ENCODE data around the gene SIAH2. TPM values are rescaled to one million over a fixed set of nuclear protein-coding genes. Genes with fewer than 3 reads are reported as not detected.

Gene SIAH2
- total and polyA plus RNA-seq, 9 of the 15 experiments (the other 6 are each of a cell fraction or from before 2014, with no cell fraction given) = 4.8 to 39.0 (median 29.9) TPM

DNA sequence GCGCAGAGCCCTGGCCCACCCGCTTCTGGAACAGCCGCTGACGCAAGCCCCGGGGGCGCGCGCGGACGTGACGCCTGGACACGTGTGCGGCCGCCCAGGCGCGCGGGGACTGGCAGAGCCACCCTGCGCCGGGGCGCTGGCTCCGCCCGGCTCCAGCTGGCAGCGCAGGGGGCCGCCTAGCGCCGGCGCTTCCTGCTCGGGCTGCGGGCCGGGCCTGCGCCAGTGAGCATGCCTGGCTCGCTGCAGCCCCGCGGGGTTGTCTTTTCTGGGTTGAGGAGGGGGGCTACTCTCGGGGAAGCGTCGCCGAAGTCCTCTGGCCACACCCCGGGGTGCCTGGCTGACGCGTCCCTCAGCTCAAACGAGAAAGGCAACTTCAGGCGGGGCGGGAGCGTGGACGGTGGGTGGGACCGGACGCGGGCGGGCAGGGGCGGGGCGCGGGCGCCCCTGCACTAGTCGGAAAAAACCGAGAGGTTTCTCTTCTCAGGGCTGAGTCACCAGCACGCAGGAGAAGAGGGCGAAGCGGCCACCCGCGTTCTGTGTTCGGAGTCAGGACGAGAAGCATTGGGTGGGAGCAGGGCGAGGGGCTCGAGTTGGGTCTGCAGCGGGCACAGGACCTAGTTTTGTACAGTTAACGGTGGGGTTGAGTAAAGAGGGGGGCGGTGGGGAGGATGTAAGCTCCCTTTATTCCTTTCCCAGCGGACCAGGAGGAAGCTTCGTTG is at the start of gene SIAH2 (continued):
- TF ChIP-seq STAG1 (CRISPR knock-in tag; IDR thresholded peaks at IDR 0.05; ENCODE audit: borderline replicate concordance) = no peak
- TF ChIP-seq, protein P1, sequence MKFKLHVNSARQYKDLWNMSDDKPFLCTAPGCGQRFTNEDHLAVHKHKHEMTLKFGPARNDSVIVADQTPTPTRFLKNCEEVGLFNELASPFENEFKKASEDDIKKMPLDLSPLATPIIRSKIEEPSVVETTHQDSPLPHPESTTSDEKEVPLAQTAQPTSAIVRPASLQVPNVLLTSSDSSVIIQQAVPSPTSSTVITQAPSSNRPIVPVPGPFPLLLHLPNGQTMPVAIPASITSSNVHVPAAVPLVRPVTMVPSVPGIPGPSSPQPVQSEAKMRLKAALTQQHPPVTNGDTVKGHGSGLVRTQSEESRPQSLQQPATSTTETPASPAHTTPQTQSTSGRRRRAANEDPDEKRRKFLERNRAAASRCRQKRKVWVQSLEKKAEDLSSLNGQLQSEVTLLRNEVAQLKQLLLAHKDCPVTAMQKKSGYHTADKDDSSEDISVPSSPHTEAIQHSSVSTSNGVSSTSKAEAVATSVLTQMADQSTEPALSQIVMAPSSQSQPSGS (CRISPR knock-in tag; IDR thresholded peaks at IDR 0.05) = no peak
- TF ChIP-seq, protein P2, sequence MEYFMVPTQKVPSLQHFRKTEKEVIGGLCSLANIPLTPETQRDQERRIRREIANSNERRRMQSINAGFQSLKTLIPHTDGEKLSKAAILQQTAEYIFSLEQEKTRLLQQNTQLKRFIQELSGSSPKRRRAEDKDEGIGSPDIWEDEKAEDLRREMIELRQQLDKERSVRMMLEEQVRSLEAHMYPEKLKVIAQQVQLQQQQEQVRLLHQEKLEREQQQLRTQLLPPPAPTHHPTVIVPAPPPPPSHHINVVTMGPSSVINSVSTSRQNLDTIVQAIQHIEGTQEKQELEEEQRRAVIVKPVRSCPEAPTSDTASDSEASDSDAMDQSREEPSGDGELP (CRISPR knock-in tag; IDR thresholded peaks at IDR 0.05; ENCODE audit: borderline replicate concordance) = peak; percentile 71; the same call in 1 of the 2 replicates
- TF ChIP-seq, protein P3, sequence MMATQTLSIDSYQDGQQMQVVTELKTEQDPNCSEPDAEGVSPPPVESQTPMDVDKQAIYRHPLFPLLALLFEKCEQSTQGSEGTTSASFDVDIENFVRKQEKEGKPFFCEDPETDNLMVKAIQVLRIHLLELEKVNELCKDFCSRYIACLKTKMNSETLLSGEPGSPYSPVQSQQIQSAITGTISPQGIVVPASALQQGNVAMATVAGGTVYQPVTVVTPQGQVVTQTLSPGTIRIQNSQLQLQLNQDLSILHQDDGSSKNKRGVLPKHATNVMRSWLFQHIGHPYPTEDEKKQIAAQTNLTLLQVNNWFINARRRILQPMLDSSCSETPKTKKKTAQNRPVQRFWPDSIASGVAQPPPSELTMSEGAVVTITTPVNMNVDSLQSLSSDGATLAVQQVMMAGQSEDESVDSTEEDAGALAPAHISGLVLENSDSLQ (IDR thresholded peaks at IDR 0.05) = 0 out of 2 replicates have a peak, but pooled peaks have one; percentile 16
- TF ChIP-seq, protein P4, sequence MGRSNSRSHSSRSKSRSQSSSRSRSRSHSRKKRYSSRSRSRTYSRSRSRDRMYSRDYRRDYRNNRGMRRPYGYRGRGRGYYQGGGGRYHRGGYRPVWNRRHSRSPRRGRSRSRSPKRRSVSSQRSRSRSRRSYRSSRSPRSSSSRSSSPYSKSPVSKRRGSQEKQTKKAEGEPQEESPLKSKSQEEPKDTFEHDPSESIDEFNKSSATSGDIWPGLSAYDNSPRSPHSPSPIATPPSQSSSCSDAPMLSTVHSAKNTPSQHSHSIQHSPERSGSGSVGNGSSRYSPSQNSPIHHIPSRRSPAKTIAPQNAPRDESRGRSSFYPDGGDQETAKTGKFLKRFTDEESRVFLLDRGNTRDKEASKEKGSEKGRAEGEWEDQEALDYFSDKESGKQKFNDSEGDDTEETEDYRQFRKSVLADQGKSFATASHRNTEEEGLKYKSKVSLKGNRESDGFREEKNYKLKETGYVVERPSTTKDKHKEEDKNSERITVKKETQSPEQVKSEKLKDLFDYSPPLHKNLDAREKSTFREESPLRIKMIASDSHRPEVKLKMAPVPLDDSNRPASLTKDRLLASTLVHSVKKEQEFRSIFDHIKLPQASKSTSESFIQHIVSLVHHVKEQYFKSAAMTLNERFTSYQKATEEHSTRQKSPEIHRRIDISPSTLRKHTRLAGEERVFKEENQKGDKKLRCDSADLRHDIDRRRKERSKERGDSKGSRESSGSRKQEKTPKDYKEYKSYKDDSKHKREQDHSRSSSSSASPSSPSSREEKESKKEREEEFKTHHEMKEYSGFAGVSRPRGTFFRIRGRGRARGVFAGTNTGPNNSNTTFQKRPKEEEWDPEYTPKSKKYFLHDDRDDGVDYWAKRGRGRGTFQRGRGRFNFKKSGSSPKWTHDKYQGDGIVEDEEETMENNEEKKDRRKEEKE (IDR thresholded peaks at IDR 0.05; ENCODE audit: borderline replicate concordance in 1 of 2, control insufficient read depth in 1 of 2, low read depth in 2 of 2, low read length in 1 of 2) = no peak
- TF ChIP-seq, protein P5, sequence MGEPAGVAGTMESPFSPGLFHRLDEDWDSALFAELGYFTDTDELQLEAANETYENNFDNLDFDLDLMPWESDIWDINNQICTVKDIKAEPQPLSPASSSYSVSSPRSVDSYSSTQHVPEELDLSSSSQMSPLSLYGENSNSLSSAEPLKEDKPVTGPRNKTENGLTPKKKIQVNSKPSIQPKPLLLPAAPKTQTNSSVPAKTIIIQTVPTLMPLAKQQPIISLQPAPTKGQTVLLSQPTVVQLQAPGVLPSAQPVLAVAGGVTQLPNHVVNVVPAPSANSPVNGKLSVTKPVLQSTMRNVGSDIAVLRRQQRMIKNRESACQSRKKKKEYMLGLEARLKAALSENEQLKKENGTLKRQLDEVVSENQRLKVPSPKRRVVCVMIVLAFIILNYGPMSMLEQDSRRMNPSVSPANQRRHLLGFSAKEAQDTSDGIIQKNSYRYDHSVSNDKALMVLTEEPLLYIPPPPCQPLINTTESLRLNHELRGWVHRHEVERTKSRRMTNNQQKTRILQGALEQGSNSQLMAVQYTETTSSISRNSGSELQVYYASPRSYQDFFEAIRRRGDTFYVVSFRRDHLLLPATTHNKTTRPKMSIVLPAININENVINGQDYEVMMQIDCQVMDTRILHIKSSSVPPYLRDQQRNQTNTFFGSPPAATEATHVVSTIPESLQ (CRISPR knock-in tag; IDR thresholded peaks at IDR 0.05) = no peak
- no peak for TF ChIP-seq IFI16 (CRISPR knock-in tag; IDR thresholded peaks at IDR 0.05)
- TF ChIP-seq ZFX (CRISPR knock-in tag; IDR thresholded peaks at IDR 0.05) = peak; percentile 65
- TF ChIP-seq ASH1L (IDR thresholded peaks at IDR 0.05; ENCODE audit: borderline replicate concordance, low read depth, partially characterized antibody) = no peak
- peak; percentile 39 to 89; a peak in 3 of 4 replicates for TF ChIP-seq MAZ (CRISPR knock-in tag; conservative IDR thresholded peaks at IDR 0.05 in 1 of 2, IDR thresholded peaks at IDR 0.05 in 1 of 2)
- TF ChIP-seq SRSF1 (IDR thresholded peaks at IDR 0.05; ENCODE audit: low read depth, low read length) = no peak
- TF ChIP-seq PML (IDR thresholded peaks at IDR 0.05; ENCODE audit: low read length) = no peak
- no peak for TF ChIP-seq ELF2 (CRISPR knock-in tag; IDR thresholded peaks at IDR 0.05)
- no peak for TF ChIP-seq XRCC5 (IDR thresholded peaks at IDR 0.05; ENCODE audit: low read depth, low read length)
- no peak for TF ChIP-seq ZEB2 (IDR thresholded peaks at IDR 0.05)
- TF ChIP-seq, protein P6, sequence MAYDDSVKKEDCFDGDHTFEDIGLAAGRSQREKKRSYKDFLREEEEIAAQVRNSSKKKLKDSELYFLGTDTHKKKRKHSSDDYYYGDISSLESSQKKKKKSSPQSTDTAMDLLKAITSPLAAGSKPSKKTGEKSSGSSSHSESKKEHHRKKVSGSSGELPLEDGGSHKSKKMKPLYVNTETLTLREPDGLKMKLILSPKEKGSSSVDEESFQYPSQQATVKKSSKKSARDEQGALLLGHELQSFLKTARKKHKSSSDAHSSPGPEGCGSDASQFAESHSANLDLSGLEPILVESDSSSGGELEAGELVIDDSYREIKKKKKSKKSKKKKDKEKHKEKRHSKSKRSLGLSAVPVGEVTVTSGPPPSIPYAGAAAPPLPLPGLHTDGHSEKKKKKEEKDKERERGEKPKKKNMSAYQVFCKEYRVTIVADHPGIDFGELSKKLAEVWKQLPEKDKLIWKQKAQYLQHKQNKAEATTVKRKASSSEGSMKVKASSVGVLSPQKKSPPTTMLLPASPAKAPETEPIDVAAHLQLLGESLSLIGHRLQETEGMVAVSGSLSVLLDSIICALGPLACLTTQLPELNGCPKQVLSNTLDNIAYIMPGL (CRISPR knock-in tag; IDR thresholded peaks at IDR 0.05) = no peak
